Liver (tissue), 9 donors: ENCODE measurements around the gene RNU2-63P. TPM values are rescaled to one million over a fixed set of nuclear protein-coding genes. Genes with fewer than 3 reads are reported as not detected.
"Not testable (repeated sequence)": the region's sequence is repeated elsewhere in the genome, so short reads cannot be mapped to it uniquely, and the experiment has no call there.

Experiments used
- DNase-seq: peaks from one replicate; pipeline ENCODE4 v3.0.0-alpha.2; 2017; ENCODE audit warnings: low spot score
- H3K27ac ChIP-seq, 2 donors: one replicate each; pipeline ENCODE4 v1.7.0; 2013; ENCODE audit warnings: inconsistent platforms in 2 of 2, low read length in 2 of 2, control low read depth in 1 of 2, low read depth in 1 of 2, mild to moderate bottlenecking in 1 of 2
- H3K27me3 ChIP-seq, 4 donors: one replicate each; pipeline versions ENCODE4 v1.6.1 to v1.7.0; 2013; ENCODE audit warnings: low read length in 3 of 4, inconsistent platforms in 1 of 4, mild to moderate bottlenecking in 1 of 4, moderate library complexity in 1 of 4; ENCODE audit not compliant: control insufficient read depth in 4 of 4, insufficient read depth in 4 of 4
- H3K36me3 ChIP-seq, 4 donors: one replicate each; pipeline versions ENCODE4 v1.6.1 to v1.7.0; 2013; ENCODE audit warnings: low read length in 3 of 4, mild to moderate bottlenecking in 3 of 4, low read depth in 1 of 4, moderate library complexity in 1 of 4; ENCODE audit not compliant: control insufficient read depth in 4 of 4, insufficient read depth in 3 of 4
- H3K4me1 ChIP-seq, 4 donors: one replicate each; pipeline versions ENCODE4 v1.6.1 to v1.7.0; 2013; ENCODE audit warnings: low read length in 3 of 4, mild to moderate bottlenecking in 3 of 4, moderate library complexity in 1 of 4; ENCODE audit not compliant: control insufficient read depth in 4 of 4, insufficient read depth in 4 of 4
- H3K4me3 ChIP-seq, 3 donors: one replicate each; pipeline versions ENCODE4 v1.6.1 to v1.7.0; 2013; ENCODE audit warnings: low read length in 3 of 3, control low read depth in 1 of 3, low read depth in 1 of 3, mild to moderate bottlenecking in 1 of 3
- H3K9ac ChIP-seq, 2 donors: one replicate each; pipeline ENCODE4 v1.7.0; 2013; ENCODE audit warnings: low read length in 2 of 2, mild to moderate bottlenecking in 2 of 2, moderate library complexity in 2 of 2, control low read depth in 1 of 2, low read depth in 1 of 2
- H3K9me3 ChIP-seq, 4 donors: one replicate each; pipeline versions ENCODE4 v1.6.1 to v1.7.0; 2013; ENCODE audit warnings: low read length in 3 of 4; ENCODE audit not compliant: control insufficient read depth in 4 of 4
- ATF3 ChIP-seq: IDR thresholded peaks from 2 replicates; pipeline ENCODE4 v1.6.1; 2016; ENCODE audit warnings: antibody characterized with exemption
- CTCF ChIP-seq: fragments of 150-350 bp; IDR thresholded peaks from 2 replicates; pipeline ENCODE4 v1.5.1; 2017; ENCODE audit warnings: improper control_type of control experiment, low read depth, low read length; ENCODE audit not compliant: missing input control
- EGR1 ChIP-seq, 2 donors: IDR thresholded peaks; 2 replicates each; pipeline ENCODE4 v1.6.1; 2016 to 2018; ENCODE audit warnings: antibody characterized with exemption in 2 of 2, low read depth in 2 of 2
- GABPA ChIP-seq, 2 donors: IDR thresholded peaks in 1 of 2; conservative IDR thresholded peaks in 1 of 2; 2 replicates each; pipeline ENCODE4 v1.6.1; 2016; ENCODE audit warnings: antibody characterized with exemption in 2 of 2, mild to moderate bottlenecking in 1 of 2, moderate library complexity in 1 of 2
- HNF4A ChIP-seq, 2 donors: conservative IDR thresholded peaks; 2 replicates each; pipeline ENCODE4 v1.6.1; 2016; ENCODE audit warnings: antibody characterized with exemption in 2 of 2, mild to moderate bottlenecking in 2 of 2
- HNF4G ChIP-seq: IDR thresholded peaks from 2 replicates; pipeline ENCODE4 v1.6.1; 2016; ENCODE audit warnings: antibody characterized with exemption
- MAX ChIP-seq: IDR thresholded peaks from 2 replicates; pipeline ENCODE4 v1.6.1; 2016; ENCODE audit warnings: antibody characterized with exemption
- RAD21 ChIP-seq, 2 donors: IDR thresholded peaks; 2 replicates each; pipeline ENCODE4 v1.6.1; 2016; ENCODE audit warnings: antibody characterized with exemption in 2 of 2, mild to moderate bottlenecking in 2 of 2
- REST ChIP-seq: IDR thresholded peaks from 2 replicates; pipeline ENCODE4 v1.6.1; 2016; ENCODE audit warnings: antibody characterized with exemption, mild to moderate bottlenecking
- SP1 ChIP-seq: IDR thresholded peaks from 2 replicates; pipeline ENCODE4 v1.6.1; 2018; ENCODE audit warnings: antibody characterized with exemption, mild to moderate bottlenecking
- TAF1 ChIP-seq: conservative IDR thresholded peaks from 2 replicates; pipeline ENCODE4 v1.6.1; 2016; ENCODE audit warnings: antibody characterized with exemption, mild to moderate bottlenecking
- WGBS: extraction: QIAGEN DNeasy Blood & Tissue Kit; methylation state at CpG from one replicate; pipeline ENCODE4 v1.1.7; 2013; 5-methylcytosine and 5-hydroxymethylcytosine counted together
- polyA plus RNA-seq, 2 donors: library from polyadenylated mRNA; stranded (reverse) in 1 of 2; unstranded in 1 of 2; fragments of 200-250 nt in 1 of 2; fragments of >200 nt in 1 of 2; fragmentation: Nextera tagmentation in 1 of 2; extraction: Ambion mirVana in 1 of 2; gene quantifications; one replicate each; pipeline versions ENCODE4 v1.2.1 to v1.2.3, GENCODE V29; 2013 to 2015
- total RNA-seq, 2 donors: library from RNA; depleted of rRNA; stranded (reverse); fragments of >200 nt; gene quantifications; one replicate each; pipeline ENCODE4 v1.2.3, GENCODE V29; 2014
- donor health status: healthy.
- donor health status: healthy.
- donor health status: healthy.
- donor health status: healthy.
- donor health status: healthy.

RNU2-63P gene
- total and polyA plus RNA-seq, 4 donors: not detected

GRCh38 chr2:87996570-87996969 is 19.8 kb downstream of the RNU2-63P start:
- no peaks in the 10 kb centered on the region for H3K4me1 ChIP-seq
- TF ChIP-seq GABPA (IDR thresholded peaks at IDR 0.05 in 1 of 2, conservative IDR thresholded peaks at IDR 0.05 in 1 of 2) (no peak), TAF1 (no peak), CTCF (no peak), HNF4A (conservative IDR thresholded peaks at IDR 0.05) (no peak)
- no peak overlapping the region for H3K27ac ChIP-seq
- WGBS: 75% methylated on average over 6 of the region's 6 CpGs
- H3K36me3 ChIP-seq: no peaks in the 10 kb centered on the region
- H3K27me3 ChIP-seq: no peaks in the 10 kb centered on the region
- H3K9ac ChIP-seq: no peak overlapping the region
- H3K9me3 ChIP-seq: no peaks in the 10 kb centered on the region
- no peak for DNase-seq
- no peak overlapping the region for H3K4me3 ChIP-seq

GRCh38 chr2:87995756-87996155 is 20.6 kb downstream of the RNU2-63P start:
- Histone ChIP-seq H3K4me3 (no peak overlapping the region), H3K27me3 (no peaks in the 10 kb centered on the region), H3K36me3 (no peaks in the 10 kb centered on the region), H3K9me3 (no peaks in the 10 kb centered on the region), H3K27ac (no peak overlapping the region), H3K9ac (no peak overlapping the region), H3K4me1 (no peaks in the 10 kb centered on the region)
- DNase-seq: no peak
- TF ChIP-seq EGR1 (IDR thresholded peaks at IDR 0.05; ENCODE audit: low read depth in 2 of 2): no peak
- no peak for TF ChIP-seq REST
- TF ChIP-seq TAF1: no peak
- TF ChIP-seq HNF4G: no peak
- TF ChIP-seq CTCF: no peak
- TF ChIP-seq RAD21 (IDR thresholded peaks at IDR 0.05): no peak
- no peak for TF ChIP-seq ATF3
- no peak for TF ChIP-seq MAX
- no peak for TF ChIP-seq HNF4A (conservative IDR thresholded peaks at IDR 0.05)
- no peak for TF ChIP-seq SP1
- WGBS: 78% methylated on average over 1 of the region's 1 CpG

GRCh38 chr2:87994304-87994850 is 22.0 kb downstream of the RNU2-63P start:
- not testable (repeated sequence) for DNase-seq, H3K9ac ChIP-seq, H3K36me3 ChIP-seq, H3K4me1 ChIP-seq, H3K27me3 ChIP-seq, H3K27ac ChIP-seq, H3K4me3 ChIP-seq, H3K9me3 ChIP-seq
- 84% methylated on average over 7 of the region's 7 CpGs for WGBS
